ENCODE measurements around the gene SH3RF1.
"Not testable (repeated sequence)": the region's sequence is repeated elsewhere in the genome, so short reads cannot be mapped to it uniquely, and the experiment has no call there.

Gene SH3RF1

DNA sequence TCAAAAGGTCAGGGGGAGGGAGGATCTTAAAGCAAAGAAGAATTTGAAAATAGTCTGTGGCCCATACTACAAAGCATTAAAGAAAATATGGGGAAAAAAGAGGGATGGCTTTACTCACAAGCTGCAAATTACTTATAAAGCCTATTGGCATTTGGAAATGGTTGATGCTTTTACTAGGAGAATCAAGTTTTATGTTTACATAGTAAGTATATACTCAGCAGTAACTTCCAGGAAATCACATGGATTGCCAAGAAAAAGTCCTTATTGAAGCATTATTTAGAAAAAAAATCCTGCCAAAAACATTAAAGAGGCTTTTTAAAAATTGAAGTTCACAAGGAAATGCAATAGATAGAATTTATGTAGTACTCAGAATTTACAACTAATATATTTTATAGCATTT is 8.4 kb upstream of the SH3RF1 start:
- no peaks in the 10 kb centered on the region for H3K9me3 ChIP-seq (ENCODE audit: insufficient read depth, low read depth, low read length)
- no peak overlapping the region for H4K12ac ChIP-seq (ENCODE audit: low read depth, low read length)
- no peak overlapping the region for H3K23ac ChIP-seq (ENCODE audit: low read length)
- H2BK12ac ChIP-seq (ENCODE audit: low read length): no peak overlapping the region
- H2BK120ac ChIP-seq (ENCODE audit: insufficient read depth, low read length, poor library complexity): no peak overlapping the region
- H2BK5ac ChIP-seq (ENCODE audit: low read depth, low read length, poor library complexity): no peak overlapping the region
- H3K9ac ChIP-seq (ENCODE audit: low read length): no peak overlapping the region
- no peak overlapping the region for H3K18ac ChIP-seq (ENCODE audit: low read length)
- no peaks in the 10 kb centered on the region for H3K79me2 ChIP-seq (ENCODE audit: control insufficient read depth, insufficient read depth, low read length, poor library complexity)
- H4K91ac ChIP-seq (ENCODE audit: low read depth, low read length): no peak overlapping the region
- DNase-seq: no peak
- no peaks in the 10 kb centered on the region for H3K36me3 ChIP-seq (ENCODE audit: control insufficient read depth in 1 of 2, insufficient read depth in 2 of 2, low read length in 2 of 2)
- H3K4me1 ChIP-seq (ENCODE audit: control insufficient read depth in 1 of 2, insufficient read depth in 2 of 2, low read length in 2 of 2): no peaks in the 10 kb centered on the region
- no peaks in the 10 kb centered on the region for H3K79me1 ChIP-seq (ENCODE audit: low read length)
- no peak overlapping the region for H3K27ac ChIP-seq (ENCODE audit: low read depth, low read length)
- no peaks in the 10 kb centered on the region for H3K27me3 ChIP-seq (ENCODE audit: insufficient read depth, low read length)
- no peak overlapping the region for H3K14ac ChIP-seq (ENCODE audit: low read length)
- no peak overlapping the region for H2AFZ ChIP-seq (ENCODE audit: insufficient read depth, low read length, poor library complexity)
- no peak overlapping the region for H3K4ac ChIP-seq (ENCODE audit: low read depth, low read length)
- no peak overlapping the region for H3K4me2 ChIP-seq (ENCODE audit: low read length)
- no peak overlapping the region for H4K8ac ChIP-seq (ENCODE audit: low read depth, low read length)
- H2AK5ac ChIP-seq (ENCODE audit: low read length): no peak overlapping the region
- no peak overlapping the region for H3K4me3 ChIP-seq (ENCODE audit: low read depth, low read length)

DNA sequence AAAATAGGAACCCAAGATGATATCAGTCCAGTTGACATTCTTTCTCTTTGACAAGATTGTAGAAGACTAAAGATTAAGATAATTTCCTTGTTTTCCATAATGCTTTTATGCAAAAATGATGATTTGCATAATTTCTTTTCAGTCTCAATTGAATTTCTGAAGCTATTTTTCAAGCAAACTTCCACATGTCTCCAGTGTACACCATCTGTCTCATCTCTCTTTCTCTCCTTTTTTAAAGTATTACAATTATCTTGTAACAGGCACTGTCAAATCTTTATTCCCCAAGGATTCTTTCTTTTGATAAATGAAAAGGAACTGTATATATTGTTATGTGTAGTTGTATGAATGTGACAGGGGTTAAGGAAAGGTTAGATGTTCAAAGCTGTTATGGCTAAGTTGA is 7.9 kb upstream of the SH3RF1 start:
- Histone ChIP-seq H3K36me3 (ENCODE audit: control insufficient read depth in 1 of 2, insufficient read depth in 2 of 2, low read length in 2 of 2) (no peaks in the 10 kb centered on the region), H4K91ac (ENCODE audit: low read depth, low read length) (no peak overlapping the region), H3K27me3 (ENCODE audit: insufficient read depth, low read length) (no peaks in the 10 kb centered on the region), H4K8ac (ENCODE audit: low read depth, low read length) (no peak overlapping the region), H2BK12ac (ENCODE audit: low read length) (no peak overlapping the region), H2BK120ac (ENCODE audit: insufficient read depth, low read length, poor library complexity) (no peak overlapping the region), H3K79me2 (ENCODE audit: control insufficient read depth, insufficient read depth, low read length, poor library complexity) (no peaks in the 10 kb centered on the region), H3K18ac (ENCODE audit: low read length) (no peak overlapping the region), H3K4me3 (ENCODE audit: low read depth, low read length) (no peak overlapping the region), H2AK5ac (ENCODE audit: low read length) (no peak overlapping the region), H3K4me2 (ENCODE audit: low read length) (no peak overlapping the region), H3K4me1 (ENCODE audit: control insufficient read depth in 1 of 2, insufficient read depth in 2 of 2, low read length in 2 of 2) (no peaks in the 10 kb centered on the region), H3K9ac (ENCODE audit: low read length) (no peak overlapping the region), H3K27ac (ENCODE audit: low read depth, low read length) (no peak overlapping the region), H3K23ac (ENCODE audit: low read length) (no peak overlapping the region), H3K9me3 (ENCODE audit: insufficient read depth, low read depth, low read length) (no peaks in the 10 kb centered on the region), H3K4ac (ENCODE audit: low read depth, low read length) (no peak overlapping the region), H4K12ac (ENCODE audit: low read depth, low read length) (no peak overlapping the region), H2BK5ac (ENCODE audit: low read depth, low read length, poor library complexity) (no peak overlapping the region), H3K14ac (ENCODE audit: low read length) (no peak overlapping the region), H3K79me1 (ENCODE audit: low read length) (no peaks in the 10 kb centered on the region), H2AFZ (ENCODE audit: insufficient read depth, low read length, poor library complexity) (no peak overlapping the region)
- no peak for DNase-seq

DNA sequence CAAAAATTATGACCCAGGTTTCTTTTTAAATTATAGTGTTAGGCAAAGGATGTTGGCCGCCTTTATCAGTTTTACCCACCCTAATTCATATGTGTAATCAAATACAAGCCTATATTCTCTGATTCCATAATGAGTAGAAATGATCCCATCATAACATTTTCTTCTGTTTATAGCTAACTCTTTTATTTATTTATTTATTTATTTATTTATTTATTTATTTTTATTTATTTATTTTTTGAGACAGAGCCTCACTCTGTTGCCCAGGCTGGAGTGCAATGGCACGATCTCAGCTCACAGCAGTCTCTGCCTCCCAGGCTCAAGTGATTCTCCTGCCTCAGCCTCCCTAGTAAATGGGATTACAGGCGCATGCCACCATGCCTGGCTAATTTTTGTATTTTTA is 7.1 kb upstream of the SH3RF1 start:
- no CpG with 5 or more reads among the region's 3 CpGs for WGBS (ENCODE audit: extremely low coverage, insufficient coverage, insufficient read length)
- not testable (repeated sequence) for H3K27me3 ChIP-seq (ENCODE audit: insufficient read depth, low read length); H3K4me1 ChIP-seq (ENCODE audit: control insufficient read depth in 1 of 2, insufficient read depth in 2 of 2, low read length in 2 of 2); H3K36me3 ChIP-seq (ENCODE audit: control insufficient read depth in 1 of 2, insufficient read depth in 2 of 2, low read length in 2 of 2); DNase-seq; H2AK5ac ChIP-seq (ENCODE audit: low read length); H3K27ac ChIP-seq (ENCODE audit: low read depth, low read length); H2BK5ac ChIP-seq (ENCODE audit: low read depth, low read length, poor library complexity); H3K4me2 ChIP-seq (ENCODE audit: low read length); H3K9ac ChIP-seq (ENCODE audit: low read length); H4K91ac ChIP-seq (ENCODE audit: low read depth, low read length); H3K23ac ChIP-seq (ENCODE audit: low read length); H3K18ac ChIP-seq (ENCODE audit: low read length); H3K9me3 ChIP-seq (ENCODE audit: insufficient read depth, low read depth, low read length); H2AFZ ChIP-seq (ENCODE audit: insufficient read depth, low read length, poor library complexity); H3K14ac ChIP-seq (ENCODE audit: low read length); H4K8ac ChIP-seq (ENCODE audit: low read depth, low read length); H2BK120ac ChIP-seq (ENCODE audit: insufficient read depth, low read length, poor library complexity); H4K12ac ChIP-seq (ENCODE audit: low read depth, low read length); H3K79me1 ChIP-seq (ENCODE audit: low read length); H3K79me2 ChIP-seq (ENCODE audit: control insufficient read depth, insufficient read depth, low read length, poor library complexity); H3K4me3 ChIP-seq (ENCODE audit: low read depth, low read length); H3K4ac ChIP-seq (ENCODE audit: low read depth, low read length); H2BK12ac ChIP-seq (ENCODE audit: low read length)

GRCh38 chr4:169275180-169275579 is 4.4 kb upstream of the SH3RF1 start:
- DNase-seq: no peak
- Histone ChIP-seq H3K14ac (ENCODE audit: low read length) (no peak overlapping the region), H3K27ac (ENCODE audit: low read depth, low read length) (no peak overlapping the region), H3K4ac (ENCODE audit: low read depth, low read length) (no peak overlapping the region), H2AFZ (ENCODE audit: insufficient read depth, low read length, poor library complexity) (no peak overlapping the region), H3K4me3 (ENCODE audit: low read depth, low read length) (no peak overlapping the region), H3K23ac (ENCODE audit: low read length) (no peak overlapping the region), H3K9me3 (ENCODE audit: insufficient read depth, low read depth, low read length) (no peaks in the 10 kb centered on the region), H2AK5ac (ENCODE audit: low read length) (no peak overlapping the region), H3K27me3 (ENCODE audit: insufficient read depth, low read length) (no peaks in the 10 kb centered on the region), H2BK5ac (ENCODE audit: low read depth, low read length, poor library complexity) (no peak overlapping the region), H4K91ac (ENCODE audit: low read depth, low read length) (no peak overlapping the region), H3K18ac (ENCODE audit: low read length) (no peak overlapping the region), H4K8ac (ENCODE audit: low read depth, low read length) (no peak overlapping the region), H3K79me2 (ENCODE audit: control insufficient read depth, insufficient read depth, low read length, poor library complexity) (peaks cover 13% of the 10 kb centered on the region), H3K79me1 (ENCODE audit: low read length) (peaks cover 14% of the 10 kb centered on the region), H4K12ac (ENCODE audit: low read depth, low read length) (no peak overlapping the region), H2BK120ac (ENCODE audit: insufficient read depth, low read length, poor library complexity) (no peak overlapping the region), H3K36me3 (ENCODE audit: control insufficient read depth in 1 of 2, insufficient read depth in 2 of 2, low read length in 2 of 2) (no peaks in the 10 kb centered on the region), H2BK12ac (ENCODE audit: low read length) (no peak overlapping the region), H3K4me1 (ENCODE audit: control insufficient read depth in 1 of 2, insufficient read depth in 2 of 2, low read length in 2 of 2) (peaks cover 4 to 14% of the 10 kb centered on the region in 2 experiments), H3K9ac (ENCODE audit: low read length) (no peak overlapping the region), H3K4me2 (ENCODE audit: low read length) (no peak overlapping the region)
- no CpG with 5 or more reads among the region's 2 CpGs for WGBS (ENCODE audit: extremely low coverage, insufficient coverage, insufficient read length)

DNA sequence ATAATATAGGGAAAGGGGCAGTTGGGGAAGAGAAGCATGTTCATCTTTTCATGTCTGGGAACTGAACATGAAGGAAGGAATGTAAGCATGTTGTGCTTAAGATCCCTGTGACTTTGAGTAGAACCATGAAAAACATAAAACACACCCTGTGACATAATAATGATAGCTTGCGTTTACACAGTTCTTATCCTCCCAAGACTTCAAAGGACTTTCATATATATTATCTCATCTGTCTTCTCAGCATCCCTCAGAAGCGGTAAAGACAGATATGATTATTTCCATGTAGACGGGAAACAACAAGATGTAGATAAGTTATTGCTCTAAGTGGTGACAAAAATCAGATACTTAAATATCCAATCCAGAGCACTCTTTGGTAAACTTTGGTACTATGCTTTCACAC is 3.3 kb upstream of the SH3RF1 start:
- Histone ChIP-seq H3K9ac (ENCODE audit: low read length) (no peak overlapping the region), H3K4me3 (ENCODE audit: low read depth, low read length) (no peak overlapping the region), H3K27ac (ENCODE audit: low read depth, low read length) (no peak overlapping the region), H3K4me1 (ENCODE audit: control insufficient read depth in 1 of 2, insufficient read depth in 2 of 2, low read length in 2 of 2) (peaks cover 5 to 14% of the 10 kb centered on the region in 2 experiments), H3K79me1 (ENCODE audit: low read length) (peaks cover 18% of the 10 kb centered on the region), H2AFZ (ENCODE audit: insufficient read depth, low read length, poor library complexity) (no peak overlapping the region), H2BK12ac (ENCODE audit: low read length) (no peak overlapping the region), H4K8ac (ENCODE audit: low read depth, low read length) (no peak overlapping the region), H3K36me3 (ENCODE audit: control insufficient read depth in 1 of 2, insufficient read depth in 2 of 2, low read length in 2 of 2) (no peaks in the 10 kb centered on the region), H3K14ac (ENCODE audit: low read length) (no peak overlapping the region), H3K9me3 (ENCODE audit: insufficient read depth, low read depth, low read length) (no peaks in the 10 kb centered on the region), H2BK120ac (ENCODE audit: insufficient read depth, low read length, poor library complexity) (no peak overlapping the region), H3K23ac (ENCODE audit: low read length) (no peak overlapping the region), H2BK5ac (ENCODE audit: low read depth, low read length, poor library complexity) (no peak overlapping the region), H3K4me2 (ENCODE audit: low read length) (no peak overlapping the region), H3K79me2 (ENCODE audit: control insufficient read depth, insufficient read depth, low read length, poor library complexity) (peaks cover 14% of the 10 kb centered on the region), H4K91ac (ENCODE audit: low read depth, low read length) (no peak overlapping the region), H4K12ac (ENCODE audit: low read depth, low read length) (no peak overlapping the region), H3K27me3 (ENCODE audit: insufficient read depth, low read length) (no peaks in the 10 kb centered on the region), H3K18ac (ENCODE audit: low read length) (no peak overlapping the region), H2AK5ac (ENCODE audit: low read length) (no peak overlapping the region), H3K4ac (ENCODE audit: low read depth, low read length) (no peak overlapping the region)
- DNase-seq: peak in 1 of 2 donors; percentile 27
- no CpG with 5 or more reads among the region's 3 CpGs for WGBS (ENCODE audit: extremely low coverage, insufficient coverage, insufficient read length)

Measured in trophoblast cell (in vitro differentiated cells and primary cell).